ENCODE results near the gene GDPD1.
A peak's percentile ranks its signal among the peaks of the same experiment; 100 is the strongest.
"Not testable (repeated sequence)": the region's sequence is repeated elsewhere in the genome, so short reads cannot be mapped to it uniquely, and the experiment has no call there.

Gene GDPD1

GRCh38 chr17:59219370-59219769, 941 bp upstream of the GDPD1 start:
- DNase-seq (ENCODE audit: insufficient read length, low spot score), result no peak
- no peak for TF ChIP-seq POLR2A (IDR thresholded peaks at IDR 0.05; ENCODE audit: low read depth, low read length)
- FAIRE-seq, result no peak

- FAIRE-seq (no peak), DNase-seq (ENCODE audit: insufficient read length, low spot score) (no peak)
- no peak for TF ChIP-seq POLR2A (IDR thresholded peaks at IDR 0.05; ENCODE audit: low read depth, low read length)
Measured at GRCh38 chr17:59219992-59220327, 351 bp upstream of the GDPD1 start.

GRCh38 chr17:59221159-59221847, 992 bp downstream of the GDPD1 start:
- FAIRE-seq (no peak), DNase-seq (ENCODE audit: insufficient read length, low spot score) (no peak)
- TF ChIP-seq POLR2A (IDR thresholded peaks at IDR 0.05; ENCODE audit: low read depth, low read length), result no peak

GRCh38 chr17:59223813-59224212, 3.5 kb downstream of the GDPD1 start:
- no peak for DNase-seq (ENCODE audit: insufficient read length, low spot score)
- no peak for TF ChIP-seq POLR2A (IDR thresholded peaks at IDR 0.05; ENCODE audit: low read depth, low read length)
- FAIRE-seq, result no peak

- not testable (repeated sequence) for FAIRE-seq; DNase-seq (ENCODE audit: insufficient read length, low spot score)
Measured at GRCh38 chr17:59228588-59228987, 8.3 kb downstream of the GDPD1 start.

GRCh38 chr17:59230764-59231163, 10.5 kb downstream of the GDPD1 start:
- DNase-seq (ENCODE audit: insufficient read length, low spot score), result no peak
- no peak for TF ChIP-seq POLR2A (IDR thresholded peaks at IDR 0.05; ENCODE audit: low read depth, low read length)
- peak; percentile 53 for FAIRE-seq

GRCh38 chr17:59234631-59235030, 14.3 kb downstream of the GDPD1 start:
- no peak for FAIRE-seq
- no peak for DNase-seq (ENCODE audit: insufficient read length, low spot score)
- TF ChIP-seq POLR2A (IDR thresholded peaks at IDR 0.05; ENCODE audit: low read depth, low read length), result no peak

- peak; percentile 41 for FAIRE-seq
- DNase-seq (ENCODE audit: insufficient read length, low spot score), result no peak
- no peak for TF ChIP-seq POLR2A (IDR thresholded peaks at IDR 0.05; ENCODE audit: low read depth, low read length)
Measured at GRCh38 chr17:59238906-59239305, 18.6 kb downstream of the GDPD1 start.

GRCh38 chr17:59244081-59244480, 23.8 kb downstream of the GDPD1 start:
- no peak for TF ChIP-seq POLR2A (IDR thresholded peaks at IDR 0.05; ENCODE audit: low read depth, low read length)
- no peak for FAIRE-seq
- no peak for DNase-seq (ENCODE audit: insufficient read length, low spot score)

- DNase-seq (ENCODE audit: insufficient read length, low spot score) (no peak), FAIRE-seq (no peak)
- no peak for TF ChIP-seq POLR2A (IDR thresholded peaks at IDR 0.05; ENCODE audit: low read depth, low read length)
Measured at GRCh38 chr17:59254742-59255141, 34.4 kb downstream of the GDPD1 start.

- no peak for DNase-seq (ENCODE audit: insufficient read length, low spot score)
- no peak for FAIRE-seq
- TF ChIP-seq POLR2A (IDR thresholded peaks at IDR 0.05; ENCODE audit: low read depth, low read length), result no peak
Measured at GRCh38 chr17:59257101-59257500, 36.8 kb downstream of the GDPD1 start.

GRCh38 chr17:59260722-59261121, 40.4 kb downstream of the GDPD1 start:
- FAIRE-seq (no peak), DNase-seq (ENCODE audit: insufficient read length, low spot score) (no peak)
- TF ChIP-seq POLR2A (IDR thresholded peaks at IDR 0.05; ENCODE audit: low read depth, low read length), result no peak

GRCh38 chr17:59266745-59267144, 46.4 kb downstream of the GDPD1 start:
- FAIRE-seq, result peak; percentile 70
- TF ChIP-seq POLR2A (IDR thresholded peaks at IDR 0.05; ENCODE audit: low read depth, low read length), result no peak
- DNase-seq (ENCODE audit: insufficient read length, low spot score), result no peak

GRCh38 chr17:59267776-59268175, 47.5 kb downstream of the GDPD1 start:
- DNase-seq (ENCODE audit: insufficient read length, low spot score) (no peak), FAIRE-seq (no peak)
- no peak for TF ChIP-seq POLR2A (IDR thresholded peaks at IDR 0.05; ENCODE audit: low read depth, low read length)

- DNase-seq (ENCODE audit: insufficient read length, low spot score) (no peak), FAIRE-seq (no peak)
- no peak for TF ChIP-seq POLR2A (IDR thresholded peaks at IDR 0.05; ENCODE audit: low read depth, low read length)
Measured at GRCh38 chr17:59275618-59276017, 55.3 kb downstream of the GDPD1 start.

GRCh38 chr17:59277031-59277430, 56.7 kb downstream of the GDPD1 start:
- FAIRE-seq, result no peak
- DNase-seq (ENCODE audit: insufficient read length, low spot score), result no peak
- no peak for TF ChIP-seq POLR2A (IDR thresholded peaks at IDR 0.05; ENCODE audit: low read depth, low read length)

Data from H54 (cell line).